ENCODE results near the gene NPC1. TPM values are rescaled to one million over a fixed set of nuclear protein-coding genes. Genes with fewer than 3 reads are reported as not detected.

The NPC1 gene
- total RNA-seq, 2 experiments from 2014 or later, result 34.6 to 35.0 TPM

- Mint-ChIP-seq H3K36me3 (ENCODE audit: low read depth) (peaks cover 73% of the 10 kb centered on the region), H3K4me1 (ENCODE audit: low read depth) (peaks cover 40% of the 10 kb centered on the region), H3K9me3 (ENCODE audit: insufficient read depth) (no peaks in the 10 kb centered on the region), H3K27me3 (ENCODE audit: low read depth) (no peaks in the 10 kb centered on the region), H3K27ac (peak overlapping the region; percentile 75), H3K4me3 (peak overlapping the region; percentile 54)
- DNase-seq (no peak), ATAC-seq (peak; percentile 19)
- POLR2A ChIA-PET, result interaction anchor here (0.6 to 1.3 kb wide), 3 partner anchors 19 to 44 kb away, joined by 3 to 4 read pairs (median 3); no protein-coding TSS in a partner anchor
- CTCF ChIA-PET, result interaction anchor here (1.1 to 3.6 kb wide), 6 partner anchors 12 to 270 kb away, joined by 3 to 26 read pairs (median 5); no protein-coding TSS in a partner anchor
Measured at GRCh38 chr18:23541349-23542093, 44.8 kb downstream of the NPC1 start.

DNA sequence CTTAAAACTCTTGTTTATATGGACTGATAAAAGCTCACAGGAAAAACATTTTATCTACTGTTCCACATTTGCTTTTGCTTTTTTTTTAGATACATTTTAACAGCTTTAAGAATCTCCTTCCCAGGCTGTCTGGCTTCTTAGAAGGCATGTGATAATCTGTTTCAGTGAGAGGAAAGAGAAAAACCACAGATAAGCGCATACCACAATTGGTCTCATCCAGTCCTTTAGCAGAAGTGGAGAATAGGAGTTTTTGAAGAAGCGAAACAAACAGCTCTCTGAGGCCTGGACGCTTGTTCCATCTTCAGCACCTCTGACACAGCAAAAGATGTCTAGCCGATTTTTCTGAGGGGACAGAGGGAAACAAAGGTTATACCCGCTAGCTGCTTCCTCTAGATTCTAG lies 45.4 kb downstream of the NPC1 start:
- DNase-seq (peak; percentile 43), ATAC-seq (peak; percentile 87)
- ChIA-PET POLR2A (interaction anchor here (0.6 to 1.3 kb wide), 7 partner anchors 8 to 162 kb away, joined by 3 to 4 read pairs (median 3); no protein-coding TSS in a partner anchor), CTCF (interaction anchor here (0.8 to 3.6 kb wide), 9 partner anchors 9 to 271 kb away, joined by 3 to 26 read pairs (median 4); no protein-coding TSS in a partner anchor)
- no peaks in the 10 kb centered on the region for H3K9me3 Mint-ChIP-seq (ENCODE audit: insufficient read depth)
- no peaks in the 10 kb centered on the region for H3K27me3 Mint-ChIP-seq (ENCODE audit: low read depth)
- peaks cover 75% of the 10 kb centered on the region for H3K36me3 Mint-ChIP-seq (ENCODE audit: low read depth)
- peaks cover 40% of the 10 kb centered on the region for H3K4me1 Mint-ChIP-seq (ENCODE audit: low read depth)
- peak overlapping the region; percentile 75 for H3K27ac Mint-ChIP-seq
- peak overlapping the region; percentile 54 for H3K4me3 Mint-ChIP-seq

DNA sequence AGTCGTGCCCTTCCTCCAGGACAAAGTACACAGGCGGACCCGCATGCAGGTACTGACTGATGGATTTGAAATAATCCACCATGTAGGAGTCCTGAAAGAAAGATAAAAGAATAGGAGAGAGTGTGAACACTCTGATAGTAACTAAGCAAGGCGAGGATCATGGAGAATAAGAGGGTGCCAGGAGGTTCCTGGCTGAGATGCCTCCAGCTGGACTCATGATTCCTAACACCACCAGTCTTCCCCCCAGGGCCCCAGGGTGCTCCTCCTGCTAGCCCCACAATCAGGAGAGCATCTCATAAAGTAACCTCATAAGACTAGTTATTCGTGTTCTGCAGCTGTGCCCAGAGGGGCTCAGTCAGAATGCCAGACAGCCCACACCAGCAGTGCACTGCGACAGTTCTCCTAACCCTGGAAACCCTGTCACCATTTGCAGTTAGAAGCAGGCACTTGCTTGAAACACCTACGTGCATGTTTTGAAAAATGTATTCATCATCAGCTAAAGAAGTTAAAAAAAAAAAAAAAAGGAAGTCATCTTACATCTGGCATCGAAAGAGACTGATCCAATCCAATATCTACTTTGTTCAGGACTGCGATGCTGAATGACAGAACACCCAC lies 46.3 kb downstream of the NPC1 start:
- Mint-ChIP-seq H3K9me3 (ENCODE audit: insufficient read depth) (no peaks in the 10 kb centered on the region), H3K36me3 (ENCODE audit: low read depth) (peaks cover 78% of the 10 kb centered on the region), H3K4me1 (ENCODE audit: low read depth) (peaks cover 40% of the 10 kb centered on the region), H3K27ac (peak overlapping the region; percentile 75), H3K4me3 (peak overlapping the region; percentile 54), H3K27me3 (ENCODE audit: low read depth) (no peaks in the 10 kb centered on the region)
- POLR2A ChIA-PET, result interaction anchor here (0.6 to 1.2 kb wide), 5 partner anchors 7 to 163 kb away, joined by 3 to 4 read pairs (median 3); no protein-coding TSS in a partner anchor
- CTCF ChIA-PET, result interaction anchor here (0.8 to 3.6 kb wide), 9 partner anchors 9 to 272 kb away, joined by 3 to 26 read pairs (median 4); no protein-coding TSS in a partner anchor
- DNase-seq, result no peak
- ATAC-seq, result no peak

GRCh38 chr18:23539296-23539695 lies 47.0 kb downstream of the NPC1 start:
- ATAC-seq (no peak), DNase-seq (no peak)
- Mint-ChIP-seq H3K27ac (peak overlapping the region; percentile 67), H3K9me3 (ENCODE audit: insufficient read depth) (no peaks in the 10 kb centered on the region), H3K27me3 (ENCODE audit: low read depth) (no peaks in the 10 kb centered on the region), H3K36me3 (ENCODE audit: low read depth) (peaks cover 78% of the 10 kb centered on the region), H3K4me1 (ENCODE audit: low read depth) (peaks cover 40% of the 10 kb centered on the region), H3K4me3 (no peak overlapping the region)
- ChIA-PET POLR2A (no interaction called here), CTCF (interaction anchor here (1.8 to 3.6 kb wide), 3 partner anchors 24 to 273 kb away, joined by 5 to 26 read pairs (median 9); no protein-coding TSS in a partner anchor)

DNA sequence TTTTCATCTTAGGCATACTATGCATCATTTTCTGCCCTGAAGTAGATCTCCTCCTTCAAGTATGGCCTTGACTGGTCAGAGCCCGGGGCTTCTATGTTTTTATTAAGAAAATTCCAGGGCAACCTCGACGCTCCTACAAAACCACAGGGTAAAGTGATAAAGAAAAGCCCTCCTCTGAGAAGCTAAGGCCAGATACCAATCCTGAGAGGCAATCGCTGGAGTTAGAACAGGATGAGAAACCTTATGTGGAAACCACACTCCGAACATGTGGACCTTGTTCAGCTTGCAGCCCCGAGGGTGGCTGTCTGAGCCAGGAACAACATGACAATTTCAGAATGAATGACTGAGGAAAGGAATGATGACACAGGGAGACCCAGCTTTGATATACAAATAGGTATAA lies 47.4 kb downstream of the NPC1 start:
- DNase-seq, result no peak
- Mint-ChIP-seq H3K27me3 (ENCODE audit: low read depth) (no peaks in the 10 kb centered on the region), H3K27ac (no peak overlapping the region), H3K4me3 (no peak overlapping the region), H3K4me1 (ENCODE audit: low read depth) (peaks cover 40% of the 10 kb centered on the region), H3K36me3 (ENCODE audit: low read depth) (peaks cover 76% of the 10 kb centered on the region), H3K9me3 (ENCODE audit: insufficient read depth) (no peaks in the 10 kb centered on the region)
- CTCF ChIA-PET, result no interaction called here
- ATAC-seq, result no peak
- POLR2A ChIA-PET, result no interaction called here

DNA sequence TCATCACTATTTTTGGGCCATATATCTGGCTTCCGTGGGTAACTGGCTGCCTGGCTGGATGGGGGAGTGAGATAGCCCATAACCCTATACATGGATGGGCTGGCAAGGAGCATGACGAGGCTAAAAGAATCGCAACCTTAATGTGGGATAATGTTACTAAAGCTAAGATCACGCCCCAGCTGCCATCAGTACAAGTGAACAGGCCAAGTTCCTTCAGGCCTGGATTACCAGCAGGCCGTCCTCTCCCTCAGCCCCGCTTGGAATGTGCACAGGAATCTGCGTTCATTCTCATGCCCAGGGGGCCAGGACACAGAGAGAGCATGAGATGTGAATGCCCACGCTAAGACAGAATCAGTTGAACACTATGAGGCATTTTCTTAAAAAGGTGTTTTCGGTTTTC lies 48.3 kb downstream of the NPC1 start:
- CTCF ChIA-PET, result interaction anchor here (1.1 kb wide), 1 partner anchor 22 kb away, joined by 4 read pairs; no protein-coding TSS in a partner anchor
- peaks cover 79% of the 10 kb centered on the region for H3K36me3 Mint-ChIP-seq (ENCODE audit: low read depth)
- POLR2A ChIA-PET, result no interaction called here
- ATAC-seq, result no peak
- DNase-seq, result no peak
- H3K9me3 Mint-ChIP-seq (ENCODE audit: insufficient read depth), result no peaks in the 10 kb centered on the region
- no peaks in the 10 kb centered on the region for H3K27me3 Mint-ChIP-seq (ENCODE audit: low read depth)
- H3K4me3 Mint-ChIP-seq, result no peak overlapping the region
- no peak overlapping the region for H3K27ac Mint-ChIP-seq
- H3K4me1 Mint-ChIP-seq (ENCODE audit: low read depth), result peaks cover 40% of the 10 kb centered on the region

DNA sequence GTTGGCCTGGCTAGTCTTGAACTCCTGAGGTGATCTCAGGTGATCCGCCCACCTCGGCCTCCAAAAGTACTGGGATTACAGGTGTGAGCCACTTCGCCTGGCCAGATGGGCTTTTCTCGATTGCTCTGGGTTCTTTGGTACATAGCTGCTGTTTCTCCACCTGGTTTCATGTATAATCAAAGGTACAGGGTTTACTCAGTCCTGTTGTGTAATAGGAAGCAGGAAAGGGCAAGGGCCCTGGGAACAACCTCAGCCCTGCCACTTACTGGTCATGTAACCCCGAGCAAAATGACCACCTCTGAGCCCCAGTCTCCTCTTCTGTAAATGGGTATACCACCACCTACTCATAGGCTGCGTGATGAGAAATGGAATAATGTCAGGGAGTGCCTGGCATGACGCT lies 49.0 kb downstream of the NPC1 start:
- peaks cover 76% of the 10 kb centered on the region for H3K36me3 Mint-ChIP-seq (ENCODE audit: low read depth)
- ChIA-PET CTCF (interaction anchor here (1.1 kb wide), 1 partner anchor 21 kb away, joined by 4 read pairs; no protein-coding TSS in a partner anchor), POLR2A (no interaction called here)
- H3K4me1 Mint-ChIP-seq (ENCODE audit: low read depth), result peaks cover 35% of the 10 kb centered on the region
- no peak overlapping the region for H3K4me3 Mint-ChIP-seq
- H3K27me3 Mint-ChIP-seq (ENCODE audit: low read depth), result no peaks in the 10 kb centered on the region
- no peaks in the 10 kb centered on the region for H3K9me3 Mint-ChIP-seq (ENCODE audit: insufficient read depth)
- no peak for ATAC-seq
- H3K27ac Mint-ChIP-seq, result no peak overlapping the region
- no peak for DNase-seq

DNA sequence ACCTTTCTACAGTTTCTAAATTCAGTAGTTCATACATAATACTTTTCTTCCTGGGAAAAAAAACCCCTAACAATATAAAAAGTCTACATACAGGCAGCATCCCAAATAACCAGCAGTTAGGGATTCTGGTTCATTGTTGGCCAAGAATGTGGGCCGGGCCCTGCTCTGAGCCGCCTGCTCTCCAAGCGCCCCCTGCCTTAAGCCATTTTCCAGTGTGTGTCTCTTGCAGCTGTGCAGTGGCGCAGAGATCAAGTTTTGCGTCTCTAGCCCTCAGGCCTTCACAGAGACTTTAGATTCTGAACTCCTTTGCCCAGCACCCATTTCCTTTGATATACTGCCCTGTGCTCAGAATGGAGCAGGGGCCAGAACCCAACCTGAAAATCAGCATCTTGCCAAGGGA lies 50.1 kb downstream of the NPC1 start:
- ATAC-seq (no peak), DNase-seq (no peak)
- no peaks in the 10 kb centered on the region for H3K9me3 Mint-ChIP-seq (ENCODE audit: insufficient read depth)
- no peak overlapping the region for H3K27ac Mint-ChIP-seq
- H3K4me1 Mint-ChIP-seq (ENCODE audit: low read depth), result peaks cover 25% of the 10 kb centered on the region
- POLR2A ChIA-PET, result no interaction called here
- no peak overlapping the region for H3K4me3 Mint-ChIP-seq
- H3K27me3 Mint-ChIP-seq (ENCODE audit: low read depth), result no peaks in the 10 kb centered on the region
- CTCF ChIA-PET, result interaction anchor here (0.8 kb wide), 1 partner anchor 20 kb away, joined by 3 read pairs; no protein-coding TSS in a partner anchor
- peaks cover 78% of the 10 kb centered on the region for H3K36me3 Mint-ChIP-seq (ENCODE audit: low read depth)

DNA sequence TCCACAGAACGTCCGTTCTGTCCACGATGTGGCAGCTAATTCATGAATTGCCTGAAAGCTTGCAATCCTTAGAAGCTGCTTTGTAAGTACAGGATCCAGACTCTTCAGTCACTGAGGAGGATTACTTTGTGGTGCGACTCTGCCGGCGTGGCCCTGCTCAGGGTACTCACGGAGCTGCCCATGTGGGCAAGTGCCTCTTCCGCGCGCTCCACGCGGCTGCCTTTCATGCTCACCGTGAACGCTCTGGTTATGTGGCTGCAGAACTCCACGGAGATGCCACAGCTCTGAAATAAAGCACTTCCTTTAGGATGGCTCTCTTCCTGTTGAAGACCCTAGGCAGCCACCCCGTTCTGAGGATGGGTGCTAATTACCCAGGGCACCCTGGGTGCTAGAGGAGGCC lies 52.0 kb downstream of the NPC1 start:
- Mint-ChIP-seq H3K27ac (no peak overlapping the region), H3K27me3 (ENCODE audit: low read depth) (no peaks in the 10 kb centered on the region), H3K9me3 (ENCODE audit: insufficient read depth) (no peaks in the 10 kb centered on the region), H3K4me3 (no peak overlapping the region), H3K4me1 (ENCODE audit: low read depth) (peaks cover 6% of the 10 kb centered on the region), H3K36me3 (ENCODE audit: low read depth) (peaks cover 75% of the 10 kb centered on the region)
- no peak for DNase-seq
- ATAC-seq, result no peak
- ChIA-PET POLR2A (no interaction called here), CTCF (interaction anchor here (0.6 to 0.9 kb wide), 3 partner anchors 18 to 88 kb away, joined by 3 to 4 read pairs (median 3); no protein-coding TSS in a partner anchor)

- ChIA-PET POLR2A (interaction anchor here (0.7 to 1.0 kb wide), 2 partner anchors 8 to 12 kb away, joined by 3 read pairs; no protein-coding TSS in a partner anchor), CTCF (no interaction called here)
- DNase-seq (no peak), ATAC-seq (no peak)
- peaks cover 71% of the 10 kb centered on the region for H3K36me3 Mint-ChIP-seq (ENCODE audit: low read depth)
- H3K4me1 Mint-ChIP-seq (ENCODE audit: low read depth), result no peaks in the 10 kb centered on the region
- no peaks in the 10 kb centered on the region for H3K27me3 Mint-ChIP-seq (ENCODE audit: low read depth)
- no peak overlapping the region for H3K4me3 Mint-ChIP-seq
- no peaks in the 10 kb centered on the region for H3K9me3 Mint-ChIP-seq (ENCODE audit: insufficient read depth)
- no peak overlapping the region for H3K27ac Mint-ChIP-seq
Measured at GRCh38 chr18:23532848-23533247, 53.5 kb downstream of the NPC1 start.

DNA sequence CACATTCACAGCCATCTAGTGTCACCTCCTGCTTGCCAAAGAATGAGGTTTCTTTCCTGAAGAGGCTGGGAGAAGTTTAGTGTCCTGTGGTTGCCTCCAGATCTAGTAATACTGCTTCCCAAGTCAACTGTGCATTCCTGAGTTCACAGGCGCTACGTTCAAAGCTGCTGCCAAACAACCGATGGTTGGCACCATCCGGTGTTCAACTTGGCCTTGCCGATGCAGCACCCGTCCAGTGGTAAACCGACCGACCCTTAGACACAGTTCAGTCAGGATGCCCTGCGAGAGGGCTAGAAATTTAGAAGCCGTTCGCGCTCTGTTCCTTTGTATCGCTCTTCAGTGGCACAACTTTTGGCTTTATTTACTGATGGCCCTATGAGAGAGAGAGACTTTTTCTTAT lies 54.4 kb downstream of the NPC1 start:
- H3K27me3 Mint-ChIP-seq (ENCODE audit: low read depth), result no peaks in the 10 kb centered on the region
- ChIA-PET CTCF (interaction anchor here (0.6 to 1.0 kb wide), 2 partner anchors 15 to 16 kb away, joined by 3 read pairs; no protein-coding TSS in a partner anchor), POLR2A (interaction anchor here (1.0 to 1.2 kb wide), 2 partner anchors 8 to 9 kb away, joined by 3 read pairs; no protein-coding TSS in a partner anchor)
- H3K4me1 Mint-ChIP-seq (ENCODE audit: low read depth), result no peaks in the 10 kb centered on the region
- H3K4me3 Mint-ChIP-seq, result no peak overlapping the region
- H3K36me3 Mint-ChIP-seq (ENCODE audit: low read depth), result peaks cover 70% of the 10 kb centered on the region
- no peak for DNase-seq
- no peak for ATAC-seq
- H3K27ac Mint-ChIP-seq, result no peak overlapping the region
- H3K9me3 Mint-ChIP-seq (ENCODE audit: insufficient read depth), result no peaks in the 10 kb centered on the region

DNA sequence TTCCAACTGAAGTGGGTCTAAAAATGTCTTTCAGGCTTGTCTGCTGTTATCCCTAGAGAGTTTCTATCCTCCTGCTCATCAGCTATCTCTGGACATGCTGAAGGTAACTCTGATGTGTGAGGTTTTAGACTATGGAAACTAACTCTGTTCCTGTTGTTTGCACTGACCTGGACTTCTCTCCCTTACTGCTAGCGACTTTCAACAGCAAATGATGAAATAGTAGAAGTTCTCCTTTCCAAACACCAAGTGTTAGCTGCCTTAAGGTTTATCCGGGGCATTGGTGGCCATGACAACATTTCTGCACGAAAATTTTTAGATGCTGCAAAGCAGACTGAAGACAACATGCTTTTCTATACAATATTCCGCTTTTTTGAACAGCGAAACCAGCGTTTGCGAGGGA lies 56.1 kb downstream of the NPC1 start:
- H3K27me3 Mint-ChIP-seq (ENCODE audit: low read depth), result no peaks in the 10 kb centered on the region
- ChIA-PET CTCF (no interaction called here), POLR2A (no interaction called here)
- peaks cover 72% of the 10 kb centered on the region for H3K36me3 Mint-ChIP-seq (ENCODE audit: low read depth)
- no peak overlapping the region for H3K27ac Mint-ChIP-seq
- H3K4me1 Mint-ChIP-seq (ENCODE audit: low read depth), result no peaks in the 10 kb centered on the region
- DNase-seq (no peak), ATAC-seq (no peak)
- no peaks in the 10 kb centered on the region for H3K9me3 Mint-ChIP-seq (ENCODE audit: insufficient read depth)
- H3K4me3 Mint-ChIP-seq, result no peak overlapping the region
